Hepatocyte (in vitro differentiated cells): Measurements from ENCODE around the gene MAPK8IP3.

Experiments
- EZH2 ChIP-seq: fragments of 200-600 bp; sonication (generic); IDR thresholded peaks from 2 replicates; pipeline ENCODE4 v1.6.1; 2016; ENCODE audit warnings: antibody characterized with exemption, mild to moderate bottlenecking, borderline replicate concordance
- EZH2phosphoT487 ChIP-seq: fragments of 200-600 bp; sonication (generic); IDR thresholded peaks from one replicate; pipeline ENCODE4 v1.6.1; 2018; ENCODE audit warnings: antibody characterized with exemption, mild to moderate bottlenecking, low read depth, moderate library complexity; ENCODE audit not compliant: unreplicated experiment, severe bottlenecking
- TF ChIP-seq, protein P1 (sequence below): fragments of 200-600 bp; sonication (generic); IDR thresholded peaks from 2 replicates; pipeline ENCODE4 v1.5.1; 2016; ENCODE audit warnings: antibody characterized with exemption, mild to moderate bottlenecking; ENCODE audit not compliant: poor library complexity

- TF ChIP-seq, protein P1, sequence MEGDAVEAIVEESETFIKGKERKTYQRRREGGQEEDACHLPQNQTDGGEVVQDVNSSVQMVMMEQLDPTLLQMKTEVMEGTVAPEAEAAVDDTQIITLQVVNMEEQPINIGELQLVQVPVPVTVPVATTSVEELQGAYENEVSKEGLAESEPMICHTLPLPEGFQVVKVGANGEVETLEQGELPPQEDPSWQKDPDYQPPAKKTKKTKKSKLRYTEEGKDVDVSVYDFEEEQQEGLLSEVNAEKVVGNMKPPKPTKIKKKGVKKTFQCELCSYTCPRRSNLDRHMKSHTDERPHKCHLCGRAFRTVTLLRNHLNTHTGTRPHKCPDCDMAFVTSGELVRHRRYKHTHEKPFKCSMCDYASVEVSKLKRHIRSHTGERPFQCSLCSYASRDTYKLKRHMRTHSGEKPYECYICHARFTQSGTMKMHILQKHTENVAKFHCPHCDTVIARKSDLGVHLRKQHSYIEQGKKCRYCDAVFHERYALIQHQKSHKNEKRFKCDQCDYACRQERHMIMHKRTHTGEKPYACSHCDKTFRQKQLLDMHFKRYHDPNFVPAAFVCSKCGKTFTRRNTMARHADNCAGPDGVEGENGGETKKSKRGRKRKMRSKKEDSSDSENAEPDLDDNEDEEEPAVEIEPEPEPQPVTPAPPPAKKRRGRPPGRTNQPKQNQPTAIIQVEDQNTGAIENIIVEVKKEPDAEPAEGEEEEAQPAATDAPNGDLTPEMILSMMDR = no peak
- TF ChIP-seq EZH2phosphoT487 (no peak), EZH2 (no peak)
Observed at GRCh38 chr16:1674751-1675664, 31.0 kb upstream of the MAPK8IP3 start.
